Omental fat pad (tissue), 4 donors: ENCODE data around the gene MOB1B. TPM values are rescaled to one million over a fixed set of nuclear protein-coding genes. Genes with fewer than 3 reads are reported as not detected.

ENCODE experiments used
- ATAC-seq: fragments of 150-250 bp; one replicate; pipeline ENCODE4 v1.9.1; 2016; ENCODE audit warnings: mild to moderate bottlenecking, moderate library complexity; ENCODE audit not compliant: low FRiP score
- DNase-seq: peaks from one replicate; pipeline ENCODE4 v3.0.0-alpha.2; 2019; ENCODE audit warnings: low spot score
- CTCF ChIP-seq, 3 donors: fragments of 450-650 bp; IDR thresholded peaks; one replicate each; pipeline ENCODE4 v1.5.1; 2016 to 2017; ENCODE audit warnings: antibody characterized with exemption in 3 of 3, mild to moderate bottlenecking in 3 of 3, moderate library complexity in 2 of 3
- total RNA-seq, 4 donors: library from RNA; depleted of rRNA; stranded (reverse); fragments of >200 nt; gene quantifications; one replicate each; pipeline ENCODE4 v1.1.0, GENCODE V29; 2016

The MOB1B gene
- total RNA-seq, 4 donors from 2014 or later = 11.0 to 19.7 (median 13.8) TPM

GRCh38 chr4:70914000-70914399 is 11.8 kb downstream of the MOB1B start:
- no peak for ATAC-seq
- TF ChIP-seq CTCF (IDR thresholded peaks at IDR 0.05) = no peak
- DNase-seq = no peak

- no peak for TF ChIP-seq CTCF (IDR thresholded peaks at IDR 0.05)
- ATAC-seq = no peak
- DNase-seq = no peak
These were observed 12.5 kb downstream of the MOB1B start for GRCh38 chr4:70914631-70915030.

DNA sequence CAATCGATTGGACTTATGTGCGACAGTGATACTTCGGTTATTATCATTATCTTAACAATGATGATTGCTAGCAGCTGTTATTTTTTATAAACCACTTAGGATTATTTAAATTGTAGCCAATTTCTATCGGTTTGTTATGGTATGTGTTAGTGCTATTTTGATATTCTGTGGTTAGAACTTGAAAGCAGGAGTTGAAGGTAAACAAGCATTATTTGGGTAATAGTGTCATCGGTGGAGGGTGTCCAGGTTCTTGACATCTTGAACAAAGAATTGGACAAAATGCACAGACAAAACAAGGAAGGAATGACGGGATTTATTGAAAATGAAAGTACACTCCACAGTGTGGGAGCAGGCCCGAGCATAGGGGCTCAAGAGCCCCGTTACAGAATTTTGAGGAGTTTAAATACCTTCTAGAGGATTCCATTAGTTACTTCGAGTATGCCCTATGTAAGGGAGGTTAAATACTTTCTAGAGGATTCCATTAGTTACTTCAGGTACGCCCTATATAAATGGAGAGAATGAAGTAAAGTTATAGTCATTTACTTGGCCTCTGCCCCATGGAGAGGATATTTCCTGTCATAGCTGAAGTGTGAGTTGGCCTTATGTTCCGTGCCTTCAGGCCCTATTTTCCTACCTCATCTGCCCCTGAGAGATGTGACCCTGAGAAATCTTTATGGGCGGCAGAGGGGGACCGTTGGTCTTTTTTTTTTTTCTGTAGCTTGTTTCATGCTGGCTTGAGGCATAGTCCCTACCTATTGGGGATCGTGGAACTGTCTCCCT is 13.1 kb downstream of the MOB1B start:
- ATAC-seq (no peak), DNase-seq (no peak)
- TF ChIP-seq CTCF (IDR thresholded peaks at IDR 0.05) = no peak

- no peak for TF ChIP-seq CTCF (IDR thresholded peaks at IDR 0.05)
These were observed 13.8 kb downstream of the MOB1B start for GRCh38 chr4:70915874-70916559.

DNA sequence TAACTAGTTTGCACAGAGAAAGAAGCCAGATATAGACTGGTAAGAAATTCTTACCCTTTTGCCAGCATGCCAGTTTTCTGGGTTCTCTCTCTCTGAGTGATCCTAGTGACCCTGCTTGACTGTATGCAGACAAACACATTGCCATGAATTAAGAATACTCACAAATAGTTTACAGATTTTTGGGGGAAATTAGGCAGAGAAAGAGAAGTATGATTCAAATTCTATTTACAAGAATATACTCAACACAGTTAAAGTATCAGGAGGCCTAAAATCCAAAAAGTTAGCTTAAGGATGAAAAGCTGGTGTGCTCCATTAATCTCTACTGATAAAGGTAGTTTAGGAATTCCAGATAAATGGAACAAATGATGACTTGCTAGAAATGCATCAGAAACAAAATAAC is 18.4 kb downstream of the MOB1B start:
- ATAC-seq = no peak
- TF ChIP-seq CTCF (IDR thresholded peaks at IDR 0.05) = no peak
- DNase-seq = no peak

More at GRCh38 chr4:70915874-70916559, 13.8 kb downstream of the MOB1B start:
- no peak for DNase-seq
- ATAC-seq = no peak

DNA sequence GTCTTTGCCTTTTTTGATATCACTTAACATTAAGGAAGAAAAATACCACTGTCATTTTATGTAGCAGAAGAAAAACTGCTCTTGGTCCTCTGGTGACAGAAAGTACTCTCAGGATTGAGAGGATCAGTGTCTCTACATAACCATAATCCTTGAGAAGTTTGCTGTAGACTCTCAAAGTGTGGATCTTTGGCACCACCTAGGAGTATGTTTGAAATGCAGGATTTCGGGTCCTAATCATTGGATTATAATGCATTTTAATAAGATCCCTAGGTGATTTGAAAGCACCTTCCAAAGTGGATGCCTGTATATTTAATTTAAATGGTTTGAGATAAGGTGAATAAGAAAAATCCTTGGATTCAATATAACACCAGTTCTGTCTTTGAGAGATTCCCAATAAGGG is 23.2 kb downstream of the MOB1B start:
- DNase-seq (no peak), ATAC-seq (no peak)
- no peak for TF ChIP-seq CTCF (IDR thresholded peaks at IDR 0.05)
